ENCODE measurements around the gene IMPDH2. TPM values are rescaled to one million over a fixed set of nuclear protein-coding genes. Genes with fewer than 3 reads are reported as not detected.
A peak's percentile ranks its signal among the peaks of the same experiment; 100 is the strongest.

Gene IMPDH2
- total RNA-seq, 4 donors from 2014 or later: 178 to 229 (median 205) TPM

- DNase-seq (peak; percentile 62 to 80), ATAC-seq (peak; percentile 82)
- intact Hi-C loops (cut with DNase I; ENCODE audit: low total_unique reads): loop anchor here (1.0 to 2.0 kb wide), 3 partner anchors 17 to 103 kb away; partner anchors contain the start of genes IMPDH2 and WDR6
- Histone ChIP-seq H3K36me3 (peaks cover 0 to 6% of the 10 kb centered on the region in 2 donors), H3K4me3 (peak within 1 kb of the TSS; percentile 79 to 86 (median 84)), H3K4me1 (peaks cover 27 to 36% of the 10 kb centered on the region in 2 donors), H3K9me3 (no peaks in the 10 kb centered on the region), H3K27me3 (no peaks in the 10 kb centered on the region), H3K27ac (peak within 1 kb of the TSS; percentile 79 to 89 (median 86))
- TF ChIP-seq POLR2A (IDR thresholded peaks at IDR 0.05) (peak in 1 of 2 donors; percentile 36), CTCF (IDR thresholded peaks at IDR 0.05 in 4 of 5, conservative IDR thresholded peaks at IDR 0.05 in 1 of 5) (peak in 3 of 5 experiments; percentile 30 to 49 (median 42))
- in situ Hi-C loops (cut with MboI; ENCODE audit: low sequenced_read_pairs in 4 of 4): no loop called here
Measured at GRCh38 chr3:48989796-48990635, 39.2 kb downstream of the IMPDH2 start, which contains the start of gene P4HTM. Gene P4HTM, plus strand, starts transcription at chr3:48990241. Its CDS starts 16 bp downstream, at chr3:48990257.

GRCh38 chr3:48989126-48989795 is 39.9 kb downstream of the IMPDH2 start:
- no peaks in the 10 kb centered on the region for H3K9me3 ChIP-seq
- intact Hi-C loops (cut with DNase I; ENCODE audit: low total_unique reads) (no loop called here), in situ Hi-C loops (cut with MboI; ENCODE audit: low sequenced_read_pairs in 4 of 4) (no loop called here)
- no peak for TF ChIP-seq CTCF (IDR thresholded peaks at IDR 0.05 in 4 of 5, conservative IDR thresholded peaks at IDR 0.05 in 1 of 5)
- no peak for TF ChIP-seq POLR2A (IDR thresholded peaks at IDR 0.05)
- peak overlapping the region; percentile 72 to 89 (median 84) for H3K27ac ChIP-seq
- H3K4me1 ChIP-seq: peaks cover 27 to 36% of the 10 kb centered on the region in 2 donors
- H3K27me3 ChIP-seq: no peaks in the 10 kb centered on the region
- peak overlapping the region; percentile 79 to 86 (median 84) for H3K4me3 ChIP-seq
- H3K36me3 ChIP-seq: peaks cover 0 to 13% of the 10 kb centered on the region in 2 donors
- no peak for ATAC-seq
- DNase-seq: no peak

- intact Hi-C loops (cut with DNase I; ENCODE audit: low total_unique reads) (no loop called here), in situ Hi-C loops (cut with MboI; ENCODE audit: low sequenced_read_pairs in 4 of 4) (no loop called here)
- Histone ChIP-seq H3K4me1 (peaks cover 6 to 11% of the 10 kb centered on the region in 2 donors), H3K36me3 (peaks cover 0 to 47% of the 10 kb centered on the region in 2 donors), H3K27ac (no peak overlapping the region), H3K27me3 (no peaks in the 10 kb centered on the region), H3K4me3 (no peak overlapping the region), H3K9me3 (no peaks in the 10 kb centered on the region)
- TF ChIP-seq POLR2A (IDR thresholded peaks at IDR 0.05) (no peak), CTCF (IDR thresholded peaks at IDR 0.05 in 4 of 5, conservative IDR thresholded peaks at IDR 0.05 in 1 of 5) (no peak)
- no peak for ATAC-seq
- DNase-seq: no peak
Measured at GRCh38 chr3:48985831-48986376, 43.3 kb downstream of the IMPDH2 start.

GRCh38 chr3:48984663-48985062 is 44.5 kb downstream of the IMPDH2 start:
- Histone ChIP-seq H3K9me3 (no peaks in the 10 kb centered on the region), H3K27ac (no peak overlapping the region), H3K4me3 (no peak overlapping the region), H3K4me1 (peaks cover 5 to 10% of the 10 kb centered on the region in 2 donors), H3K36me3 (peaks cover 8 to 59% of the 10 kb centered on the region in 2 donors), H3K27me3 (no peaks in the 10 kb centered on the region)
- TF ChIP-seq CTCF (IDR thresholded peaks at IDR 0.05 in 4 of 5, conservative IDR thresholded peaks at IDR 0.05 in 1 of 5) (no peak), POLR2A (IDR thresholded peaks at IDR 0.05) (no peak)
- ATAC-seq: no peak
- no peak for DNase-seq
- in situ Hi-C loops (cut with MboI; ENCODE audit: low sequenced_read_pairs in 4 of 4): no loop called here
- intact Hi-C loops (cut with DNase I; ENCODE audit: low total_unique reads): no loop called here

Measured in gastrocnemius medialis (tissue), 4 donors.